HT1080 (cell line): ENCODE data around the gene POFUT1. TPM values are rescaled to one million over a fixed set of nuclear protein-coding genes. Genes with fewer than 3 reads are reported as not detected.
"Not testable (repeated sequence)": the region's sequence is repeated elsewhere in the genome, so short reads cannot be mapped to it uniquely, and the experiment has no call there.

Experiments used
- DNase-seq: peaks from one replicate; pipeline ENCODE4 v3.0.0-alpha.2; 2015; ENCODE audit warnings: low read depth
- total RNA-seq: library from RNA; depleted of rRNA; stranded (reverse); fragments of >200 nt; shearing (Covaris generic); gene quantifications from 2 replicates; pipeline ENCODE4 v1.2.3, GENCODE V29; 2014; rRNA removed

The POFUT1 gene
- total RNA-seq, 1 experiment from 2014 or later: 82.3 TPM

DNA sequence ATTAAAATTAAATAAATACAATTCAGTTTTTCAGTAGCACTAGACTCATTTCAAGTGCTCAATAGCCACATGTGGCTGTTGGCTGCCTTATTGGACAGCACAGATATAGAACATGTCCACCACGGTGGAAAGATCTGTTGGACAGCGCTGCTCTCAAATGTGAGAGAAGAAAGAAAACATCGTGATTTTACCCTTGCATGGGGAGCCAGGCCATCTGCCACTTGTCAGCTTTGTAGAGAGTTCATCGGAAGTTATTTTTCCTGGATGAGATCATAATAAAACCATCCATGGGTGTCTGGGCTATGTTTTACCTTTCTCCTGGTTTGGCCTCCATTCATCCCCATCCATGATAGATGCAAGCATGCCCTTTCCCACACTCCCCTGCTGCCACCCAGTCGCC lies 63.9 kb downstream of the POFUT1 start:
- DNase-seq: no peak

DNA sequence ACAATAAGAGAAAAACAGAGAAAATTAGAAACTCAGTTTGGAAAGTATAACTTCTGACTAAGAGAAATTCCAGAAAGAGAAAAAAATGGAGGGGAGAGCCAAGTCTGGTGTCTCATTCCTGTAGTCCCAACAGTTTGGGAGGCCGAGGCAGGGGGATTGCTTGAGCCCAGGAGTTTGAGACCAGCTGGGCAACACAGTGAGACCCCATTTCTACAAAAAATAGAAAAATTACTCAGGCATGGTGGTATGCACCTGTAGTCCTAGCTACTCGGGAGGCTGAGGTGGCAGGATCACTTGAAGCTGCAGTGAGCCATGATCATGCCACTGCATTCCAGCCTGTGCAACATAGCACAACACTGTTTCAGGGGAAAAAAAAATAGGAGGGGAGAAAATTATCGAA lies 66.7 kb downstream of the POFUT1 start:
- DNase-seq: no peak

- not testable (repeated sequence) for DNase-seq
Measured at GRCh38 chr20:32275163-32275562, 67.5 kb downstream of the POFUT1 start.

DNA sequence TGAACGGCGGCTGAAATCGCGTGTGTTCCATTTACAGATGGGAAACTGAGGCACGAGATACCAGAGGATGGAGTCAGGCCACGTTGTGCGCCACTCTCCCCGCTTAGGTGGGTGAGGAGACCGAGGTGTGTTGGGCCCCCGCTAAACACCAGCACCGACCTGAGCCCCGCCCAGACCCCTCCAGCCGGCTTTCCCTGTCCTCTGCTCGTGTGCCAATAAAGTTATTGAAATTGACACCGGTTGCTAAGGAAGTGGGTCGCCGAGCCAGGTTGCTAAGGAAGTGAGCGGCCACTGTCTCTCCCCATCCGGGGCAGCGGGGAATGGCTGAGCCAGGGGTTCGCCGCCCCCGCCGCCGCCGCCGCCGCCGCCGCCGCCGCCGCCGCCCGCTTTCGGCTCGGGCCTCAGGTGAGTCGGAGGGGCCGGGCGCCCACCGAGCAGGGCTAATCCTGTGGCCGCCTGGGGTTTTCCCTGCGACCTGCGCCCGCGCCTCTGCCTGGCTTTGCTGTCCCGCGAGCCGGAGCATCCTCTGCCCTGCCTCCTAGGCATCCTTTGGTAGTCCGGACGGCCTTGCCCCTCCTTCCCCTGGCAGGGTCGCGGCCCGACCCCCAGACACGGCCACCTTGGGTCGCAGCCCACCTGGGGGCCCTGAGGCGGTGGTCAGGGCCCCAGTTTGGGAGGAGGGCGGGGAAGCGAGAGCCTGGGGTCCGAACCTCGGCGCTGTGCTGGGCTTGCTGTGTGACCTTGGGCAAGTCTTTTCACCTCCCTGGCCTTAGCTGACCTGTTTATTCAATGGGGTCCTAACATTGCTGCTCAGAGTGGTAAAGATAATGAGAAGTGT lies 69.9 kb downstream of the POFUT1 start, which contains the start of gene KIF3B:
TSS of gene KIF3B (plus strand) at position 291 of the 838 bp plus-strand sequence. CDS start 32,127 bp downstream, outside the sequence.
- DNase-seq: peak; percentile 79

DNA sequence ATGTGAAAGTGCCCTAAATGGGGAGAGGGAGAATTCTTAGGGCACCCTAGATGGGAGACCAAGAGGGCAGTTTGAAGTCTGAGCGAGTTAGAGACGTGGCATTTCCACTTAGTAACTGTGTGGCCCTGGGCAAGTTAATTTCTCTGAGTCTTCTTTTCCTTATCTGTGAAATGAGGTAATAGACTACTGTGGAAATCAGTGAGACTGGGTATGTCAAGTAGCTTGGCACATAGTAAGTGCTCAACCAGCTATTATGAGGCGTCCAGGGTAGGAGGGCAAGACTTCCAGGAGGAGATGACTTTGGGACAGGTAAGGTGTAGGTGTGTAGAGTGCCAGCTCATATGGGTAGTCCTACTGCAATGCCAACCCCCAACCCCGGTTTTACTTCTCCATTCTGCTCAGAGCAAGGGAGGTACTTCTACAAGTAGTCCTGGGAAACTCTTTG lies 70.5 kb downstream of the POFUT1 start:
- no peak for DNase-seq

DNA sequence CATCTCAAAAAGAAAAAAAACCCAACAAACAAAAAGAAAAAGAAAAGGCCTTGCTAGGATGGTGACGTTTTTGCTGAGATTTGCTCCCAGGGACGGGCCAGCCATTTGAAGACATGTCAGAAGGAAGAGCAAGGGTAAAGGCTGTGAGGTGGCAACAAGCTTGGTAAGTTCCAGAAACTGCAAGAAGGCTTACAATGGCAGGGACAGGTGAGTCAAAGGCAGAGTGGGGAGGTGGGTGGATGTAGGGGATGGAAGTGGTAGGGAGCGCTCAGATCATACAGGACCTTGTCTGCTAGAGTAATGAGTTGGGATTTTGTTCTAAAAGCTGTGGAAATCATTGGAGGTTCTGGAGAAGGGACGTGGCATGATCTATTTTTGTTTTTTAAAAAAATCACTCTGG lies 74.0 kb downstream of the POFUT1 start:
- DNase-seq: no peak

DNA sequence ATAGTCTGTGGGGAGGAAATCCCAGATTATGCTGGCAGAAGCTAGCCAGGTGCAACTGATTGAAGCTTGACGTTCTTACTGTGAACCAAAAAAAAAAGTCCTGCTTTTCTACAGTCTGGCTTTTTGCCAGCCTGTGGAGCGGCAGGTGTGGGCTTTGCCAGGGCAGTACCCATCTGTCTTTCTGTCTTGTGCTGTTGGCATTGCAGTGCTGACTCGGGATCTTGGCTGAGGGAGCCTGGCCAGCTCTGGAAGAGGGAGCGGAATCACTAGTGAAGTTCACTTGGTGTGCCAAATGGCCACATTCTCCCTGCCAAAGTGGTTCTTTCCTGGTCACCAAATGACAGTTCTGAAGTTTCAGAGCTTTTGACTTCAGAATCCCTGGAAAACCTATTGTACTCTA lies 74.8 kb downstream of the POFUT1 start:
- no peak for DNase-seq

GRCh38 chr20:32285082-32285620 lies 77.5 kb downstream of the POFUT1 start:
- DNase-seq: no peak

DNA sequence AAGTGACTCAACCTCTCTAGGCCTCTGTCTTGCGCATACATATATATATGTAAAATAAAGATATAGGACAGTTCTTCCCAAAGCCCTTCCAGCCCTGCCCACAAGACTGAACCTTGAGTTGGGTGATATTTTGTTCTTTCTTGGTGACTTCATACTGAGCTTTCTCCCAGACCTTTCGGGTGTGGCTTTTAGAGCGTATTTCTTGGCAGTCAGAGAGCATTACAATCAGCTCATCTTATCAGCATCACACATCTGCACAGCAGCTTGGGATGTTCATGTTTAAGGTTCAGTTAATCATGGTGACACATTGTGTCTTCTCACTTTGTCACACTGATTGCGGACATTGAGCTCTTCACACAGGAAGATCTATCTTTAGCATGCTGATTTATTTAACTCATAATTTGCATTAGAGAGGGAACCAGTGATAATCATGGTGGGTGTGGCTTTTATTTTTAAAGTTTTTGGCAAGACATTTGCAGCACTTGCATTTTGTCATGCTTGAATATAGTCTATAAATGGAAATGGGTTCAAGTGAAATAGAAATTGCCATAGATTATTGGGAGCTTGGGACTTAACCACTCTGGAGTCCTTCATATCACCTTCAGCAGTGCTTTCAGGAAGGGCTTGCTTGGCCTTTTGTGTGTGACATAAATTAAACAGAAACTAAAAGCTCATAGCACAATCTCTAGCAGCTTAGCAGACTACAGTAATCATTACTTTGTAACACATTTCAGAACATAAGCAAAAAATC lies 78.1 kb downstream of the POFUT1 start:
- DNase-seq: no peak

DNA sequence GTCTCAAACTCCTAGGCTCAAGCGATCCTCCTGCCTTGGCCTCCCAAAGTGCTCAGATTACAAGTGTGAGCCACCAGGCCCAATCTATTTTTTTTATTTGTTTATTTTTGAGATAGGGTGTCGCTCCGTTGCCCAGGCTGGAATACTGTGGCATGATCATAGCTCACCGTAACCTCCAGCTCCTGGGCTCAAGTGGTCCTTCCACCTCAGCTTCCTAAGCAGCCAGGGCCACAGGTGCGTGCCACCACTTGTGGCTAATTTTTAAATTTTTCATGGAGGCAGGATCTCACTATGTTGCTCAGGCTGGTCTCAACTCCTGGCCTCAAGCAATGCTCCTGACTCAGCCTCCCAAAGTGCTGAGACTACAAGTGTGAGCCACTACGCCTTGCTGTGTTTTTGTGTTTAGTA lies 79.6 kb downstream of the POFUT1 start:
- no peak for DNase-seq

Other genes with a start within 250 kb of the POFUT1 start
- not detected in 2 replicates for gene XKR7, start 239.7 kb upstream of the POFUT1 start, total RNA-seq
- gene CCM2L, start 197.4 kb upstream of the POFUT1 start, total RNA-seq: 0.03 TPM in 1 of 2 replicates, not detected in the other
- not detected in 2 replicates for gene HCK, start 155.6 kb upstream of the POFUT1 start, total RNA-seq
- 22.5 and 28.0 TPM in 2 replicates for gene TM9SF4, start 98.2 kb upstream of the POFUT1 start, total RNA-seq
- gene PLAGL2, start 137 bp upstream of the POFUT1 start, total RNA-seq: 4.9 and 5.8 TPM in 2 replicates
- 15.1 and 17.1 TPM in 2 replicates for gene KIF3B, start 69.8 kb downstream of the POFUT1 start, total RNA-seq
- gene ASXL1, start 150.5 kb downstream of the POFUT1 start, total RNA-seq: 31.8 and 38.8 TPM in 2 replicates